Adrenal gland (tissue), 5 donors: ENCODE measurements around the gene CPNE8.

Experiments
- POLR2A ChIP-seq, 2 donors: fragments of 450-650 bp; IDR thresholded peaks; one replicate each; pipeline ENCODE4 v1.6.1; 2017; ENCODE audit warnings: antibody characterized with exemption in 2 of 2, mild to moderate bottlenecking in 2 of 2, moderate library complexity in 1 of 2
- TF ChIP-seq, protein P1 (sequence below), 6 experiments: fragments of 450-650 bp in 4 of 6; fragments of 200-600 bp in 2 of 6; sonication (generic) in 1 of 6; IDR thresholded peaks; 1 replicate in 5 of 6; 2 replicates in 1 of 6; pipeline versions ENCODE4 v1.5.1 to v1.8.0; 2016 to 2021; ENCODE audit warnings: antibody characterized with exemption in 6 of 6, mild to moderate bottlenecking in 2 of 6, moderate library complexity in 1 of 6
- donor health status: DM: no; HTN: no; CAD: no.

DNA sequence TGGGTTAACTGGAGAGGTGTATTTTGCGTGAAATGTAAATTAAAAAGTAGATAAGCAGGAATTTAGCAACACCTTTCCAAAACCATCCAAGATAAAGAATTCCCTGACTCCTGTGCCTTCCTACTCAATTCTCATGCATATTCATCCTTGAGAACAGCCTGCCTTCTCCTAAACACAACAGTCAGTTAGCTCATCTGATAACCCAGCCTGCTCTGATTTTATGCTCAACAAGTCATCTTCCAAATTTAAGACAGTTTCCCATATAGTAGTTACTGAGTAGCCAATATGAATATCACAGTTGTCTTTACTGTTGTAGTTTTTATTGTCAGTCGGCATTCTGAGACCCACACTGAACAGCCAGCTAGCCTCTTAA, 27.1 kb downstream of the CPNE8 start:
- TF ChIP-seq, protein P1, sequence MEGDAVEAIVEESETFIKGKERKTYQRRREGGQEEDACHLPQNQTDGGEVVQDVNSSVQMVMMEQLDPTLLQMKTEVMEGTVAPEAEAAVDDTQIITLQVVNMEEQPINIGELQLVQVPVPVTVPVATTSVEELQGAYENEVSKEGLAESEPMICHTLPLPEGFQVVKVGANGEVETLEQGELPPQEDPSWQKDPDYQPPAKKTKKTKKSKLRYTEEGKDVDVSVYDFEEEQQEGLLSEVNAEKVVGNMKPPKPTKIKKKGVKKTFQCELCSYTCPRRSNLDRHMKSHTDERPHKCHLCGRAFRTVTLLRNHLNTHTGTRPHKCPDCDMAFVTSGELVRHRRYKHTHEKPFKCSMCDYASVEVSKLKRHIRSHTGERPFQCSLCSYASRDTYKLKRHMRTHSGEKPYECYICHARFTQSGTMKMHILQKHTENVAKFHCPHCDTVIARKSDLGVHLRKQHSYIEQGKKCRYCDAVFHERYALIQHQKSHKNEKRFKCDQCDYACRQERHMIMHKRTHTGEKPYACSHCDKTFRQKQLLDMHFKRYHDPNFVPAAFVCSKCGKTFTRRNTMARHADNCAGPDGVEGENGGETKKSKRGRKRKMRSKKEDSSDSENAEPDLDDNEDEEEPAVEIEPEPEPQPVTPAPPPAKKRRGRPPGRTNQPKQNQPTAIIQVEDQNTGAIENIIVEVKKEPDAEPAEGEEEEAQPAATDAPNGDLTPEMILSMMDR (IDR thresholded peaks at IDR 0.05), result no peak
- TF ChIP-seq POLR2A (IDR thresholded peaks at IDR 0.05), result no peak
